NCI-H146 (cell line): ENCODE measurements around the gene CCDC192.
A peak's percentile ranks its signal among the peaks of the same experiment; 100 is the strongest.
"Not testable (repeated sequence)": the region's sequence is repeated elsewhere in the genome, so short reads cannot be mapped to it uniquely, and the experiment has no call there.

Experiments used
- DNase-seq: peaks from one replicate; lab custom pipeline; 2025; lab: John Stamatoyannopoulos, UW

Gene CCDC192

DNA sequence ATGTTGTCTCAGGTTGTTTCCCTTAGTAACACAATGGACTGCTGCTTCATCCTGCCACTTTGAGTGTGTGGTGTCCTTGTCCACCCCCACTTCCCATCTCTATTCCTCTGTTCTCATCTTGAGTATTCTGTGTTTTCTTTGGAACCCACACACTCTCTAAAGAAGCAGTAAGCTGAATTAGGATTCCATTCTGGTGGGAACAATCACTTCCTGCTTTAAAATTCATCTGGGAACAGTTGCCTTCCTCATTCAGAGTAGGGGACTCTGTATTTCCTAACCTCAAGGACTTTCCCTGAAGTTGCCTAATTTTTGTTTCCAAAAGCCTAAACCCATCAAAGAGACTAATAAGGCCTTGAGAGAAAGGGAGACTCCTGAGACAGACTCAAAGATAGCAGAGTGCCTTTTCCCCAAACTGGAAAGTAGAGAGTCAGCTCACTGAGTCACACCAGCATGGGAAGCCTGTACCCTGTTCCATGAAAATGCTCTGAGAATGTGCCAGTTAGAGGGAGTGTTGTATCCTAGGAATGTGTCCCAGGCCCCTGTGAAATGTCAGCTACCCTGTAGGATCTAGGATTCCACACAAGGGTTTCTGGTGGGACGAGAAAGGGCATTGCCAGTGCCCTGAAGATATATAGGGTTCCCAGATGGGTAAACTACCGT, 63.6 kb downstream of the CCDC192 start:
- no peak for DNase-seq

DNA sequence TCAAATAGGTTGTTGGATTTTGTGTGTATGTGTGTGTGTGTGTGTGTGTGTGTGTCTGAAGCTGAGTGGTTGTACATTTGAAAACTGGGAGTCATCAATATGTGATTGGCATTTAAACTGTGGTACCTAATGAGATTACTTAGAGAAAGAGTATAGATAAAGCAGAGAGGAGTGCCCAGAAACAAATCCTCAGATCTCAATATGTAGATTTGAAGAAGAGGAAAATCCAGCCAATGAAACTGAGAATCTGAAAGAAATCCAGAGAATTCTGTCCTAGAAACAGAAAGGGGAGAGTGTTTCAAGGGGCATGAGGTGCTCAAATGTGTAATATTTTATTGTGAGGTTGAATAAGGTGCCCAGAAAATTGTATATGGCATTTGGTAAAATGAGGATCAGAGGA, 66.2 kb downstream of the CCDC192 start:
- DNase-seq, result no peak

DNA sequence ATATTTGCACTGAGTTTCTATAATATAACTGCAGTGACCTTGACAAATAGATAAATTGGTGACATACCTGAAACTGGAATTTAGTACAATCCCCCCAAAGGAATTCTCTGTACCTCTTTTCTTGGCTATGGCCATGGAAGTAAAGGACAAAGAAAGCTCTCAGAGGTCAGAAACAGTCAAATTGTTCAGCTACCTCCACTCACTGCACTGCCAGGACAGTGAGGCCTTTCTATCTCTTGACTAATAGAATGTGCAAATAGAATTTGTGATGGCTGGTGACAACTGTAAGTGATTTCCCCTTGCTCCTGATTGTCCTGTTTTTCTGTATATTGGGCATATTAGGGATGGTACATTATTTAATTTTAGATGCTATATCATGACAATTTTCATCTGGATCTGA, 67.1 kb downstream of the CCDC192 start:
- no peak for DNase-seq

DNA sequence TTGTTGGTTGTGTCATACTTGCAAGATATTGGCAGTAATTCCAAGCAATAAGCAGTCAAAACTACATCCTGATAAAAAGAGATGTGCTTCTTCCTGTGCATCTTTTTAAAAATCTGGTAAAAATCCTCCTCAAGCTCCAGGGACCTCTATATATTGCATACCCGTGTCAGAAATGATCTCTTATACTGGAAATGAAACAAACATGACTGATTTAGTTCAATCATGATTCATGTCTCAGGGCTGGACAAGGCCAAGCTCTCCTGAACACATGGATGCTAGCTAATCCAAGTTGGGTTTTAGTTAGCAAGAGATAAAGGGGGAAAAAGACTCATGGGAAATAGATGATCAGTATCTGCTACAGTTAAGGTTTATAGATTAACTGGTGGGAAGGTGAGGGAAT, 69.3 kb downstream of the CCDC192 start:
- no peak for DNase-seq

DNA sequence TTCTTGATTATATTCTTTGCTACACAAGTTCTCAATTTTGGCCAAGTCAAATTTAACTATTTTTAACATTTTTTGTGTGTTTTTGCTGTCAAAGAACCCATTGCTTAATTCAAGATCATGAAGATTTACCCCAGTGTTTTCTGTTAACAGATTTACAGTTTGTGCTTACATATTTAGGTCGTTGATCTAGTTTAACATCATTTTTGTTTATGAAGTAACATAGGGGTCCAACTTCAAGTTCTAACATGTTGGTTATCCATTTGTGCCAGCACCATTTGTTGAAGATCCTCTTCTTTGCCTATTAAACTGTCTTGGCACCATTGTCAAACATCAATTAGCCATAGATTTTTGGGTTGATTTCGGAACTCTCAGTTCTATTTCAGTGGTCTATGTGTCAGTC, 71.0 kb downstream of the CCDC192 start:
- no peak for DNase-seq

DNA sequence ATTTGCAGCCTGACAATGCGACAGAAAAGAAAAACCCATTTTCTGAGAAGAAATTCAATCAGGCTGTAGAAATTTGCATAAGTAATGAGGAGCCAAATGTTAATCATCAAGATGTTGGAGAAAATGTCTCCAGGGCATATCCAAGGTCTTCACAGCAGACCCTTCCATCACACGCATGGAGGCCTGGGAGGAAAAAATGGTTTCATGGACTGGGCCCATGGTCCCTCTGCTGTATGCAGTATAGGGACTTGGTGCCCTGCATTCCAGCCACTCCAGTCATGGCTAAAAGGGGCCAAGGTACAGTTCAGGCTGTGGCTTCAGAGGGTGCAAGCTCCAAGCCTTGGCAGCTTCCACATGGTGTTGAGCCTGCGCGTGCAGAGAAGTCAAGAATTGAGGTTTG, 73.3 kb downstream of the CCDC192 start:
- DNase-seq, result no peak

DNA sequence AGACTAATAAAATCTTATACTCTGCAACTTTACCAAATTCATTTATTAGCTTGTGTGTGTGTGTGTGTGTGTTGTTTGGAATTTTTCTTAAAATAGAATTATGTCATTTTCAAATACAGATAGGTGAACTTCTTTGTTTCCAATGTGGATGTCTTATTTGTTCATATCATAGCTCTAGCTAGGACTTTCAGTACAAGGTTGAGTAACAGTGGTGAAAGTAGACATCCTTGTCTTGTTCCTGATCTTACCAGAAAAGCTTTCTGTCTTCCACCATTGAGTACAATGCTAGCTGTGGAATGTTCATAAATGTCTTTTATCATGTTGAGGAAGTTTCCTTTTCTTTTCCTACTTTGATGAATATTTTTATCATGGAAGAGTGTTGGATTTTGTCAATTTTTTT, 74.8 kb downstream of the CCDC192 start:
- DNase-seq, result no peak

DNA sequence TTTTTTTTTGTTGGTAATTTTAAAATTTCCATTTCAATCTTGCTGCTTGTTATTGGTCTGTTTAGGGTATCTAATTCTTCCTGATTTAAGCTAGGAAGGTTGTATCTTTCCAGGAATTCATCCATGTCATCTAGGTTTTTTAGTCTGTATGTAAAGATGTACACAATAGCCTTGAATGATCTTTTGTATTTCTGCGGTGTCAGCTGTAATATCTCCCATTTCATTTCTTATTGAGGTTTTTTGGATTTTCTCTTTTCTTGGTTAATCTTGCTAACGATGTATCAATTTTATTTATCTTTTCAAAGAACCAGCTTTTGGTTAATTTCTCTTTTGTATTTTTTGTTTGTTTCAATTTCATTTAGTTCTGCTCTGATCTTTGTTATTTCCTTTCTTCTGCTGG, 79.3 kb downstream of the CCDC192 start:
- DNase-seq, result not testable (repeated sequence)

DNA sequence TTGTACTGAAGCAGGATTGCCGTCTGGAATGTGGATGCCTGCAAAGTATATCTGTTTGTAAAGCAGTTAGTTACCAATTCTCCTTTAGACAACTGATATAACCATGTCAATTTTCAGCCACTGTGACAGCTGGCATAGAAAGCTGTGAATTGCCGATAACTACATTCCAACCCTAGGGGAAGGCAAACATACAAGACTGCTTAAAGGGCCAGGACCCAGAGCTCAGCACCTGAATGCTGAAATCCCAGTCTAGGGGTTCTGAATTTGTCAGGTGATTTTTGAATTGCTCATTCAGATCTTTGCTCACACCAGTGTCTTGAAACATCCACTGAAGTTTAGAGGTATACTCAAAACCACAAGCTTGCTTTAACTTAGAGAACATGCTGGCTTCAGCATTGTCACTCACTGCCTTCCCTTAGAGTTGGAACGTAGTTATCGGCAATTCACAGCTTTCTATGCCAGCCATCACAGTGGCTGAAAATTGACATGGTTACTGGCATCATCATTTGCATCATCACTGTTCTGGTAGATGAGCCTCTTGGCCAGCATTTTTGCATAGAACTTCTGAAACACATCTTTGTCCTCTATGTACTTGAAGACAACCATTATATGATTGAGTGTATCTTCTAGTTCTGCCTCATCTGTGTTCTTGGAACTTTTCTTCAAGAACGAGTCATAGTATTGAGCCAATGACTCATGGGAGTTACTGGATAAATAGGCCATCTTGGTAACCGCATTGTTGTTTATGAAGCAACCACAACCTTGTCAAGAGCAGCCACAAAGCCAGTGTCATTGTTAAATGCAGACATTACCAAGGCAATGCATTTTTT, 82.1 kb downstream of the CCDC192 start:
- peak; percentile 26 for DNase-seq

DNA sequence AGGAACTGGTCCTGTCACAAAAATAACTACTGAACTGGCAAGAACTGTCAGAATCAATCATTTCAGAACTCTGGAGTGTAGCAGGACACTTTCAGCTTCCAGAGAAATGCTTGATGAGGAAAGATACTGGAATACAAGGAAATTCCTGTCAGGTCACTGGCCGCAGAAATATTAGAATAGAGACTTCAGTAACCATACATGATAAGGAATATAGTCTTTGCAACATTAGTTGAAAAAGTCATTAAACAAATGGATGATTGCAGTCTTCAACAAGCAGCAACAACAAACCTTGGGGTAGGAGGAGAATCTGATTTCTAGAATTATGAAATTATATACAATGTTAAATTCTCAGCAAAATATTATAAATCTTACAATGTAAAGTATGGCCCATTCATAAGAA, 88.2 kb downstream of the CCDC192 start:
- no peak for DNase-seq

DNA sequence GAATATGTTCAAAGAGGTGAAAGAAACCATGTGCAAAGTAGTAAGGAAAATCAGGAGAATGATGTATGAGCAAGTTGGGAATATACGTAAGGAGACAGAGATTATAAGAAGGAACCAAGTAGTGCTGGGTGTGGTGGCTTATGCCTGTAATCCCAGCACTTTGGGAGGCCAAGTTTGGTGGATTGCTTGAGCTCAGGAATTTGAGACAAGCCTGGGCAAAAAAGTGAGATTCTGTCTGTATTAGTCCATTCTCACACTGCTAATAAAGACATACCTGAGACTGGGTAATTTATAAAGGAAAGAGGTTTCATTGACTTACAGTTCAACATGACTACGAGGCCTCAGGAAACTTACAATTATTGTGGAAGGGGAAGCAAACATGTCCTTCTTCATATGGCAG, 88.7 kb downstream of the CCDC192 start:
- DNase-seq, result not testable (repeated sequence)

DNA sequence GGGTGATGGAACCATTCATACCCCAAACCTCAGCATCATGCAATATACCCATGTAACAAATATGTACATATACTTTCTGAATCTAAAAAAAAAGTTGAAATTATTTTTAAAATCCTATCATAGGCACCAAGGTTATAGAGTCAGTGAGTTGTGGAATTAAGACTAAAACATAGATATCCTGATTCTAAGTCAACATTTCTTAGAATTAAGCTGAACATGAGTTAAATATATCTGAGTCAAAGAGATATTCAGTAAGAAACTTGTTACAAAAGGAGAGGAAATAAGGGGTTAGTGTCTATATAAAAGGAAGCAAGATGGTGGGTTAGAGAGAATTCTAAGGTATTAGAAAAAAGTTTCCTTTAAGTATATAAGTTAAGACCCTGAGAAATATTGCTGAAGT, 89.9 kb downstream of the CCDC192 start:
- no peak for DNase-seq

DNA sequence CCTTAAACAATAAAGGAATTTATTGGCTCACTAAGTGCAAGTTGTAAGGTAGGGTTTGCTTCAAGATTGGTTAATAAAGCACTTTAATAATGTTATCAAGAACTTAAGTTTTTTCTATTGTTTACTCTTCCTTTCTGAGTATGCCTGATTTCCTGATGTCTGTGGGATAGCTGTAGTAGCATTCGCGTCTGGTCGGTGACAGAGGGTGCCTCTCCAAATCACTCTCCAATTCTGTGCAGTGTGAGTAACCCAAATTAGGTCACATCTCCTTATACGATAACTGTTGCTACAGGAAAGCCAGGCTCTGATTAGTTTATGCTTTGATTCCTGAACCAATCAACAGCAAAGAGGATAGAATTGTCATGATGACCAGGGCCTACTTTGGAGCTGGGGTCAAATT, 90.7 kb downstream of the CCDC192 start:
- DNase-seq, result no peak

DNA sequence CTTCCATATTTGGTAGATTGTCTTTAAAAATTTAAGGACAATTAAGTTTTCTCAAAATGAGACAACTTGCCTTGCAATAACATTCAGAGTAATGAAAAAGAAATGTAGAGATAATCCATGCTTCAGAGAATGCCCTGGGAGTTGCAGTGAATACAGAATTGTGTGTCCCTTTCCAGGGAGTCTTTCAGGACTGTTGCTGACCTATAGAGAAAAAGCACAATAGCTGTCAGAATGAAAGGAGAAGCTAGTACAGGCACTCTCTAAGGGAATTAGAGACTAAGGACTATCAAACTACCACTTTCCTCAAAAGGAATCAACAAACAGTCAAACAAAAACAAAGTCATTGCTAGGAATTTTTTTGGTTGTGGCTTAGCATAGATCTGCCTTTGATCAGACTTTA, 93.0 kb downstream of the CCDC192 start:
- no peak for DNase-seq

DNA sequence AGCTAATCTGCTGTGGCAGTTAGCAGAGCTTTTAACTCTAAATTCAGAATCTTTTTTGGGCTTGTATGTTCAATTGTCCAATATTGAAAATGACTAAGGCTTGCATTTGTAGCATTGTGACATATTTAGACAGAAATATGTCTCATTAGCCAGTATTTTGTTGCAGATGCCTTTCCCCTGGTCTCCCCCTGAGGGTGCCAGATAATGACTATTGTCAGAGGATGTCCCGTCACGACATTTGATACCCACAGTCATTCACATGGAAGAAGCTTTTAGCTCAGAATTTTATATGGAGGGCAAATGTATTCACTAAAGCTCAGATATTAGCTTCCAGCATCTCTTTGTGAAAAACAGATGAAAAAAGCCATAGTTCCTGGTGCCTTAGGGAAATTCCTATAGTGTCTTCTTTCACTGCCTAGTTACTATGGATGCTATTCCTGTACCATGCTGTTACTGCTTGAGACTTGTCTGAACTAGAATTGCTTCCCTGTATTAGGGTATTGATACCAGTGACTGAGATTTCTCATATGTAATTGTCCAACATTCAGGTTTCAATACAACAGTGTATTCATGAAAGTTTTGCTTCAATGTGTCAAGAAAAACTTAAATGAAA, 96.2 kb downstream of the CCDC192 start:
- no peak for DNase-seq

DNA sequence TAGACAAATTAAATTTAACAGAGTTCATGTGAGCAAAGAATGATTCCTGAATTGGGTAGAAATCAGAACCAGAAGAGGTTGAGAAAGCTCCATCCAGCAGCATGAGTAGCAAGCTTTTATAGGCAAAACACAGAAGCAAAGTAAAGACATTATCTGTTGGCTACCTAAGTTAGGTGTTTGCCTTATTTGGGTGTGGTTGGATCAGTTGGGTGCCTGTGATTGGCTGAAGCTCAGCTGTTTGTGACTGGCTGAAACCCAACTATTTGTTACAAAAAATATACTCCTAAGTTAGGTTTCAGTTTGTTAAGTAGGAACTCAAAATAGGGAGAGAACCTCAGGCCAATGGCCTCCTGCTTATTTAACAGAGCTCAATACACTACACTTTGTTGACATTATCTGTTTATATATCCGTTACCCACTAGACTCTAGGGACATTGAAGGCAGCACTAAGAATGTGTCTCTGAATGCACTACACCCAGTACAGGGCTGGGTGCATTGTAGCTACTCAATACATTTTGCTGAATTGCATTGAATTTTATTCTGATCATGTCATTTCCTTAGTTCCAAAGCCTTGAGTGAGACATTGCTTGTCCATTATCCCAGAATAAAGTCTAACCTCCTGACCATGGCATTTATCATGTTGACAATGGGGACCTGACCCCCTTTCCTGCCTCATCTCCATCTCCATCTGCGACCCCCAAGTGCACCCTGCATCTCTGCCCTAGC, 98.7 kb downstream of the CCDC192 start:
- no peak for DNase-seq

DNA sequence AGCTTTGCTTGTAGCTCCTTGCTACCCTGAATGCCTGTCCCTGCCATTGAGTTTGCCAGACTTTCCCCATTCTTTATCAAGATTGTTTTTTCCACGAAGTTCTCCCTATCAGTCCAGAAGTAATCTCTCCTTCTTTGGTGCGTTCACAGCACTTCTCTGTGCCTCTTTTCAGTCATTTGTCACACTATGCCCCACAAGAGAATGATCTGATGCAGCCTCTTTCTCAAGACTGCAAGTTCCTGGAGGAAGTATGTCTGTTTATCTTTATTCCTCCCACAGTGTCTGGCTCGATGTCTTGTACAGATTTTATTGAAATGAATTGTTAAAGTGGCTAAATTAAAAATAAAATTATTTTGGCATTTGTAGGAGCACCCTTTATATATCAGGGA, 99.3 kb downstream of the CCDC192 start:
- DNase-seq, result no peak

DNA sequence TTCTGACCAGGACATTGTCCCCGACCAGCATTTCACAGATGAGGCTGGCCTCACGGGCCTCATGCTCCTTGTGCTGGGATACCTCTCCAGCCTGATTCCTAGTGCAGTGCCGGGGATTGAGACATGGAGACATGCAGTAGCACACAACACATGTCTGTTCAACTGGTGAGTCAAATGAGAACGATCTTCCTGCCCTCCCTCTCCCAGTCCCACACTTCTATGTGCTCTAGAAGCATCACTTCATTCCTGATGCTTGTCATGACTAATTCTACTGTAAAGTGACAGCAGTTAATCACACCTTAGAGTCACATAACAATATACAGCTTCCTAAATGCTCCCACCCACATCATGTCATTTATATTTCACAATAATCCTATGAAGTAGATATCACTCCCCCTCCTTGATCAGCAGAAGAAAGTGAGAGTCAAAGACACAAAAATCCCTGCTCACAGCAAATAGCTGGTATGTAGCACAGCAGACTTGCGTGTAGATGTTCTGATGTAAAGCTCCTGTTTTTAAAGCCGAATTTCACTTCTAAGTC, 101.8 kb downstream of the CCDC192 start:
- no peak for DNase-seq

DNA sequence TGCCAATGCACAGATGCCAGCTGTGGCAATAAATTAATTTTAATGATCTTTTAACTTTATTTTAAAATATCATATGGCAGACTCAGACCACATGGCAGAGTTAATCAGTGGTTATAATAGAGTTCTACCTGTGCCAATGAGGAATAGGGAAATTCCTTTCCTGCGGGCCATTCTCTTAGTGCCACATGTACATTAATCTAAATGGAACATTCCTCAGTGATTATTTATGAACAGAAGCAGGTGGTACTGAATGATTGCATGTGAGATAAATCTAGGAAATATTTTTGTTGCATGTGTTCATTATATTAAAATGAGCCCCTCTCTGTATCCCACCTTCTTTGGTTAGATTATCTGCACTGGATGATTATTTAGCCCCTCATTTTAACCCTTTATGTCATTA, 102.3 kb downstream of the CCDC192 start:
- no peak for DNase-seq

DNA sequence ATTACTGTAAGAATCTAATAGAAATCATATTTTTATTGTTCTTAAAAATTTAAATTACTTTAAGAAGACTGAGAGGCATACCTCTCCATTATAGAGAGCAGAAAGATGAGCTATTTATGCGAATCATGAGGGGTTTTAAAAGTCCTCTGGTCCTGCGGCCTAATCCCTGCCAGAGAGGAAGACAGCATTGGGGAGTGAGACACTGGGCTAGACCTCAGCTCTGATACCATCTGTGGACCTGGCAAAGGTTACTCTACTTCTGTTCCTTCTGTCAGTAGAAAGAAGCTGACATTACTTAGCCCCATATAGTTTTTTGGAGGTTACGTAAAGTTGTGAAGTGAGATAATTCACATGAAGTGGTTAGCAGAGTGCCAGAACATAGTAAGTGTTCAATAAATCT, 103.6 kb downstream of the CCDC192 start:
- no peak for DNase-seq

DNA sequence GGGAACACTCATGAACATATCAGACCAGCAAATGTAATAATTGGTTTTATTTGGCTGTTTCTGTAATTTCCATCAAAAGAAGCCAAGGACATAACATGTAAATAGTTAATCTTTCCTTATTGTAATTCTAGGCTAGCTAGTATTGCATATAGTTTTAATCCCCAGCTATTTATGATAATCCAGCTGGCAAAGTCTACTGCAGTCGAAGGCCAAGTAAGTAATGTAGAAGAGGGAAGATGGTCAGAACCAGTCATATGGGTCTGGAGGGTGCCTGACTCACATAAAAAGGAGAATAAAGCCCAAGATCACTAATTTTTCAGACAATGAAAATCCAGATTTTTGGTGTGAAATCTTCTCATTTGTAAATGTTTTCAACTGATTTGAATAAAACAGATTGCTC, 106.3 kb downstream of the CCDC192 start:
- DNase-seq, result no peak

DNA sequence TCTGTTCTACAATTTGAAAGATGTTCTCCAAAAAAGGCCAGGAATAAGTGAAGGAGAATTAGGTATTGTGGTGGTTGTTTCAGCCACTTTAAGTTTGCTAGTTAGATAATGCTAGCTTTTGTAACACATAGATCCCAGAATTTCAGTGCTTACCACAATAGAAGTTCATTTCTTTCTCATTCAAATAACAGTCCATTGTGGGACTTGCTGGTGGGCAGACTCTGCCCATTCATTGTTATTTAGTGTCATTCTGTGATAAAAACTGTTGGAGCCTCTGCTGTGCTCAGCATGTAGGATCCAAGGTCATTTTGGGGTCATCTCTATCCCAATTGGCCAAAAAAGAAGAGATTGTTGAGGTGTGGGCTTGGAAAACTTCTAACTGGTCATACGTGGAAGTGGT, 106.8 kb downstream of the CCDC192 start:
- DNase-seq, result no peak
